A549 (cell line): ENCODE results near the gene RERE.

ENCODE experiments used
- PBX3 ChIP-seq: IDR thresholded peaks from 2 replicates; pipeline ENCODE4 v1.6.1; 2012
- TF ChIP-seq, protein P1 (sequence below): fragments of >200 bp; sonication (Bioruptor Twin); formaldehyde crosslinking; IDR thresholded peaks from 3 replicates; pipeline ENCODE4 v1.5.1; 2016

DNA sequence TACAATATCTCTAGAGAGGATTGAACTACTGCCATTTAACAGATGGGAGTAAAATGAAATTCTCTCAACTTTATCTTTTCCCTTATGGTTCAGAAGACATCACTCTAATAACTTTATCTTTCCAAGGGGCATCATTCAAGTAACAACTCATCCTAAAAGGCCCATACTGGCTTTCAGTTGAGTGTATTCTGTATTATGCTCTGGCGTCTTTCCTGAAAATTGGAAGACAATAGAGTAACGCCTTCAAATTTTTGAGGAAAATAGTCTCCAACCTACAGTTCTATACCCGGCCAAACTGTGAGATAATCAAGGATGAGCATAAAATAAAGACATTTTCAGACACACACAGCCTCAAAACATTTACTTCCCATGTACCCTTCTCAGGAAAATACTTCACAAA lies 103.3 kb downstream of the RERE start:
- TF ChIP-seq PBX3: no peak
- TF ChIP-seq, protein P1, sequence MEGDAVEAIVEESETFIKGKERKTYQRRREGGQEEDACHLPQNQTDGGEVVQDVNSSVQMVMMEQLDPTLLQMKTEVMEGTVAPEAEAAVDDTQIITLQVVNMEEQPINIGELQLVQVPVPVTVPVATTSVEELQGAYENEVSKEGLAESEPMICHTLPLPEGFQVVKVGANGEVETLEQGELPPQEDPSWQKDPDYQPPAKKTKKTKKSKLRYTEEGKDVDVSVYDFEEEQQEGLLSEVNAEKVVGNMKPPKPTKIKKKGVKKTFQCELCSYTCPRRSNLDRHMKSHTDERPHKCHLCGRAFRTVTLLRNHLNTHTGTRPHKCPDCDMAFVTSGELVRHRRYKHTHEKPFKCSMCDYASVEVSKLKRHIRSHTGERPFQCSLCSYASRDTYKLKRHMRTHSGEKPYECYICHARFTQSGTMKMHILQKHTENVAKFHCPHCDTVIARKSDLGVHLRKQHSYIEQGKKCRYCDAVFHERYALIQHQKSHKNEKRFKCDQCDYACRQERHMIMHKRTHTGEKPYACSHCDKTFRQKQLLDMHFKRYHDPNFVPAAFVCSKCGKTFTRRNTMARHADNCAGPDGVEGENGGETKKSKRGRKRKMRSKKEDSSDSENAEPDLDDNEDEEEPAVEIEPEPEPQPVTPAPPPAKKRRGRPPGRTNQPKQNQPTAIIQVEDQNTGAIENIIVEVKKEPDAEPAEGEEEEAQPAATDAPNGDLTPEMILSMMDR: no peak
